Stomach (tissue), 4 donors: Measurements from ENCODE around the gene POMP.

Experiments
- CTCF ChIP-seq, 7 experiments: fragments of 450-650 bp in 4 of 7; fragments of 200-600 bp in 3 of 7; sonication (generic) in 3 of 7; IDR thresholded peaks; one replicate each; pipeline ENCODE4 v1.5.1; 2016 to 2019; ENCODE audit warnings: antibody characterized with exemption in 7 of 7, control low read depth in 2 of 7, mild to moderate bottlenecking in 1 of 7
- EP300 ChIP-seq: sonication (generic); formaldehyde crosslinking; IDR thresholded peaks from one replicate; pipeline ENCODE4 v1.6.1; 2017; ENCODE audit warnings: antibody characterized with exemption
- POLR2A ChIP-seq, 4 donors: fragments of 450-650 bp; IDR thresholded peaks; one replicate each; pipeline ENCODE4 v1.6.1; 2016; ENCODE audit warnings: antibody characterized with exemption in 4 of 4, control low read depth in 2 of 4, mild to moderate bottlenecking in 1 of 4, moderate library complexity in 1 of 4
- POLR2AphosphoS5 ChIP-seq, 3 donors: sonication (generic); formaldehyde crosslinking; IDR thresholded peaks; one replicate each; pipeline ENCODE4 v1.6.1; 2016; ENCODE audit warnings: antibody characterized with exemption in 3 of 3

GRCh38 chr13:28710161-28710560 lies 51.2 kb downstream of the POMP start:
- TF ChIP-seq CTCF (IDR thresholded peaks at IDR 0.05), result no peak
- no peak for TF ChIP-seq POLR2A (IDR thresholded peaks at IDR 0.05)
- no peak for TF ChIP-seq POLR2AphosphoS5 (IDR thresholded peaks at IDR 0.05)
- no peak for TF ChIP-seq EP300
